PC-9 (cell line): ENCODE data around the gene GPR153. TPM values are rescaled to one million over a fixed set of nuclear protein-coding genes. Genes with fewer than 3 reads are reported as not detected.

Experiments
- BruUV-seq: library from RNA; stranded (reverse); fragments of 400-500 nt; replicated peaks from 2 replicates; lab custom pipeline; 2021; lab: Mats Ljungman, UMichigan
- CTCF ChIA-PET: fragments of 300-600 bp; sonication (Branson Sonifier 250); formaldehyde crosslinking; loops from one replicate; lab custom pipeline; 2022; ENCODE audit warnings: antibody characterized with exemption; lab: Charles Lee
- POLR2A ChIA-PET: fragments of 300-600 bp; sonication (Branson Sonifier 250); formaldehyde crosslinking; loops from one replicate; lab custom pipeline; 2022; ENCODE audit warnings: antibody characterized with exemption; ENCODE audit not compliant: unreplicated experiment; lab: Charles Lee
- DNase-seq, 2 experiments: peaks; one replicate each; pipeline versions ENCODE4 v3.0.0 to v3.0.0-alpha.2; 2015 to 2022; ENCODE audit warnings: mixed read lengths in 1 of 2
- H2AFZ ChIP-seq: fragments of 200-600 bp; sonication (generic); 2 replicates; pipeline ENCODE4 v1.8.1; 2017; ENCODE audit warnings: antibody characterized with exemption
- H3F3A ChIP-seq: fragments of 200-600 bp; sonication (generic); 2 replicates; pipeline ENCODE4 v1.8.1; 2017; ENCODE audit warnings: antibody characterized with exemption, mild to moderate bottlenecking, low read depth; ENCODE audit not compliant: insufficient read depth
- H3K27ac ChIP-seq: fragments of 200-600 bp; sonication (generic); 2 replicates; pipeline ENCODE4 v1.6.1; 2016; ENCODE audit warnings: mixed run types
- H3K27me3 ChIP-seq: fragments of 200-600 bp; sonication (generic); 2 replicates; pipeline ENCODE4 v1.6.1; 2016; ENCODE audit warnings: low read depth, mixed run types; ENCODE audit not compliant: insufficient read depth
- H3K36me3 ChIP-seq: fragments of 200-600 bp; sonication (generic); 2 replicates; pipeline ENCODE4 v1.6.1; 2016; ENCODE audit warnings: low read depth, mixed run types
- H3K4me1 ChIP-seq: fragments of 200-600 bp; sonication (generic); replicated peaks from 2 replicates; pipeline ENCODE4 v1.6.1; 2016; ENCODE audit warnings: mixed run types; ENCODE audit not compliant: insufficient read depth
- H3K4me2 ChIP-seq: fragments of 200-600 bp; sonication (generic); 2 replicates; pipeline ENCODE4 v1.6.1; 2017; ENCODE audit warnings: mixed run types
- H3K4me3 ChIP-seq: fragments of 200-600 bp; sonication (generic); 2 replicates; pipeline ENCODE4 v1.6.1; 2016; ENCODE audit warnings: mixed run types
- H3K79me2 ChIP-seq: fragments of 200-600 bp; sonication (generic); 2 replicates; pipeline ENCODE4 v1.6.1; 2017; ENCODE audit warnings: low read depth, mixed run types
- H3K9me2 ChIP-seq: fragments of 200-600 bp; sonication (generic); 2 replicates; pipeline ENCODE4 v1.8.1; 2017; ENCODE audit warnings: mild to moderate bottlenecking; ENCODE audit not compliant: insufficient read depth
- H3K9me3 ChIP-seq: fragments of 200-600 bp; sonication (generic); 2 replicates; pipeline ENCODE4 v1.8.1; 2016; ENCODE audit warnings: low read depth; ENCODE audit not compliant: insufficient read depth
- H4K20me1 ChIP-seq: fragments of 200-600 bp; sonication (generic); 2 replicates; pipeline ENCODE4 v1.8.1; 2017; ENCODE audit not compliant: insufficient read depth
- EZH2 ChIP-seq: fragments of 200-600 bp; sonication (generic); IDR thresholded peaks from 2 replicates; pipeline ENCODE4 v1.8.0; 2017; ENCODE audit warnings: antibody characterized with exemption, low read depth
- intact Hi-C: fragments of 100-400 bp; cut with micrococcal nuclease; formaldehyde crosslinking; loops from one replicate; pipeline ENCODE4 v1.10.0; 2022; ENCODE audit not compliant: unreplicated experiment
- total RNA-seq: library from RNA; stranded (reverse); gene quantifications from 2 replicates; pipeline ENCODE4 v1.2.3, GENCODE V29; 2021
- TF ChIP-seq, protein P1 (sequence below): fragments of 200-600 bp; sonication (generic); conservative IDR thresholded peaks from 2 replicates; pipeline ENCODE4 v1.6.1; 2017; ENCODE audit warnings: mixed run types, antibody characterized with exemption, mild to moderate bottlenecking, moderate library complexity

GPR153 gene
- total RNA-seq, 1 experiment from 2014 or later, result 8.0 TPM

DNA sequence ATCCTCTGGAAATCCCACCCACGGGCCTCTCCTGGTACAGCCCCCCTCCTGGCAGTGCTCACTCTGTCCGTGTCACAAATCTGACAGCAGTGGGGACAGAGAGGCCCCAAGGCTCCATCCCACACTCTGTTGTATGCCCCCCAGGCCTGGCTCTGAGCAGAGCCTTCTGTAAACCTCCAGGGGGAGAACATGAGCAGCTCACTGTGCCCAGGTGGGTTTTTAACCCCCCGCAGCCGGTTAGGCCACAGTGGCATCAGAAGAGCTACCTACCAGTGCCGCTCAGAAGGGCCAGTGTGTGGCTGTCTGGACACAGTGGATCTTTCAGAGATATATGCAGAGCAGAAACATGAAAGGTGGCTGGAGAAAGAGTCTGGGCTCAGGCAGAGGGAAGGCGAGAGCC, 12.0 kb upstream of the GPR153 start:
- DNase-seq, result no peak
- no peaks in the 10 kb centered on the region for H3K9me3 ChIP-seq
- no peaks in the 10 kb centered on the region for H3K79me2 ChIP-seq
- no peaks in the 10 kb centered on the region for H3F3A ChIP-seq
- no peak overlapping the region for H3K4me3 ChIP-seq
- no TSS peak for BruUV-seq
- H3K27me3 ChIP-seq, result no peaks in the 10 kb centered on the region
- ChIA-PET POLR2A (no interaction called here), CTCF (no interaction called here)
- H3K36me3 ChIP-seq, result no peaks in the 10 kb centered on the region
- intact Hi-C loops, result no loop called here
- TF ChIP-seq, protein P1, sequence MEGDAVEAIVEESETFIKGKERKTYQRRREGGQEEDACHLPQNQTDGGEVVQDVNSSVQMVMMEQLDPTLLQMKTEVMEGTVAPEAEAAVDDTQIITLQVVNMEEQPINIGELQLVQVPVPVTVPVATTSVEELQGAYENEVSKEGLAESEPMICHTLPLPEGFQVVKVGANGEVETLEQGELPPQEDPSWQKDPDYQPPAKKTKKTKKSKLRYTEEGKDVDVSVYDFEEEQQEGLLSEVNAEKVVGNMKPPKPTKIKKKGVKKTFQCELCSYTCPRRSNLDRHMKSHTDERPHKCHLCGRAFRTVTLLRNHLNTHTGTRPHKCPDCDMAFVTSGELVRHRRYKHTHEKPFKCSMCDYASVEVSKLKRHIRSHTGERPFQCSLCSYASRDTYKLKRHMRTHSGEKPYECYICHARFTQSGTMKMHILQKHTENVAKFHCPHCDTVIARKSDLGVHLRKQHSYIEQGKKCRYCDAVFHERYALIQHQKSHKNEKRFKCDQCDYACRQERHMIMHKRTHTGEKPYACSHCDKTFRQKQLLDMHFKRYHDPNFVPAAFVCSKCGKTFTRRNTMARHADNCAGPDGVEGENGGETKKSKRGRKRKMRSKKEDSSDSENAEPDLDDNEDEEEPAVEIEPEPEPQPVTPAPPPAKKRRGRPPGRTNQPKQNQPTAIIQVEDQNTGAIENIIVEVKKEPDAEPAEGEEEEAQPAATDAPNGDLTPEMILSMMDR, result no peak
- TF ChIP-seq EZH2, result no peak
- H3K4me1 ChIP-seq, result no peaks in the 10 kb centered on the region
- no peak overlapping the region for H3K4me2 ChIP-seq
- H3K27ac ChIP-seq, result no peak overlapping the region
- no peaks in the 10 kb centered on the region for H4K20me1 ChIP-seq
- H3K9me2 ChIP-seq, result no peaks in the 10 kb centered on the region
- H2AFZ ChIP-seq, result no peak overlapping the region

DNA sequence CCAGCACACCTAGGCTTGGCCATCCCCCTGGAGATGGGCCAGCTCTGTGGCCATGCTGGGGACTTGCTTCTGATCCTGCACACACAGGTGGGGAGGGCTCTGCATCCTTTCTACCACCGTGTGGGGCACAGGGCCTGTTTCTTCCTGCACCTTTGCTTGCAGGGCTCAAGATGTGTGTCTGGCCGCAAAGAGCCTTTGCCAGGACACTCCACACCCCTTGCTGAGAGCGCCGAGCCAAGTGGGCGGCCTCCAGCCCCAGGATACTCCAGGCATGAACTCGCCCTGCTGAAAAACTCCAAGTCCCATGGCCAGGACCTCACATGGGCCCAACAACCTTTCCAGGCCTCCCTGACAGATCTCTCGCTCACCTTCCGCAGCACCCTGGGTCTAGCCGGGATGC, 11.6 kb upstream of the GPR153 start:
- POLR2A ChIA-PET, result no interaction called here

DNA sequence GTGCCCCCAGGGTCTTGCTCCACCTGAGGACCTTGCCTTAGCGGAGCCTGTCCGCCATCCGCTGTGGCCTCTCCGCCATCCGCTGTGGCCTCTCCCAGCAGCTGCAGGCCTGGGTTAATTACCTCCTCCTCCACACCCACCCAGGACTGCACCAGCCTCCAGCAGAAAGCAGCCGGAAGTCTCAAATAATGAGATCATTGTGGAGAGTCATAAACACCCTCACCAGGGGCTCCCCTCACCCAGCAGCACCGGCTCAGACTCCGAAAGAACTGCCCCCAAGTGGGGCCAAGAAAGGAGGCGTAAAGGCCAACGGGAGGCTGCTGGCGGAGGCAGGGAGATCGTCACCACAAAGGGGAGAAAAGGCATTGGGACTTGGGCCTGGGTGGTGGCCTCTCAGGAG, 10.7 kb upstream of the GPR153 start:
- no peak overlapping the region for H3K4me2 ChIP-seq
- intact Hi-C loops, result no loop called here
- TF ChIP-seq, protein P1, result no peak
- no peak for TF ChIP-seq EZH2
- no peaks in the 10 kb centered on the region for H3K4me1 ChIP-seq
- H3K27ac ChIP-seq, result no peak overlapping the region
- H3K9me2 ChIP-seq, result no peaks in the 10 kb centered on the region
- H2AFZ ChIP-seq, result no peak overlapping the region
- DNase-seq, result no peak
- no TSS peak for BruUV-seq
- H3K4me3 ChIP-seq, result no peak overlapping the region
- POLR2A ChIA-PET, result no interaction called here
- no peaks in the 10 kb centered on the region for H4K20me1 ChIP-seq
- CTCF ChIA-PET, result no interaction called here
- no peaks in the 10 kb centered on the region for H3F3A ChIP-seq
- H3K9me3 ChIP-seq, result no peaks in the 10 kb centered on the region
- H3K27me3 ChIP-seq, result no peaks in the 10 kb centered on the region
- no peaks in the 10 kb centered on the region for H3K36me3 ChIP-seq
- H3K79me2 ChIP-seq, result no peaks in the 10 kb centered on the region

More for the DNA sequence above, 11.6 kb upstream of the GPR153 start:
- Histone ChIP-seq H3K4me1 (no peaks in the 10 kb centered on the region), H3K4me2 (no peak overlapping the region), H3K79me2 (no peaks in the 10 kb centered on the region), H3K9me3 (no peaks in the 10 kb centered on the region), H3K27me3 (no peaks in the 10 kb centered on the region), H3K36me3 (no peaks in the 10 kb centered on the region), H2AFZ (no peak overlapping the region), H4K20me1 (no peaks in the 10 kb centered on the region), H3K27ac (no peak overlapping the region), H3K4me3 (no peak overlapping the region), H3K9me2 (no peaks in the 10 kb centered on the region), H3F3A (no peaks in the 10 kb centered on the region)
- DNase-seq, result no peak
- TF ChIP-seq, protein P1, result no peak
- TF ChIP-seq EZH2, result no peak
- BruUV-seq, result no TSS peak
- intact Hi-C loops, result no loop called here
- CTCF ChIA-PET, result no interaction called here
